Heart left ventricle (tissue), 16 donors: ENCODE measurements around the gene ASIC4. TPM values are rescaled to one million over a fixed set of nuclear protein-coding genes. Genes with fewer than 3 reads are reported as not detected.

Source experiments
- ATAC-seq, 4 donors: fragments of 200-7000 bp; cut with Tn5 transposase; one replicate each; pipeline ENCODE4 v1.9.1; 2020 to 2022; ENCODE audit warnings: moderate library complexity in 4 of 4, mild to moderate bottlenecking in 3 of 4, moderate number of reproducible peaks in 1 of 4
- DNase-seq, 5 donors: peaks; one replicate each; pipeline ENCODE4 v3.0.0-alpha.2; 2020
- H3K27ac ChIP-seq, 12 donors: fragments of 200-600 bp; sonication (generic) in 4 of 12; one replicate each; pipeline versions ENCODE4 v1.5.0 to v1.8.0; 2016 to 2022; ENCODE audit warnings: mild to moderate bottlenecking in 2 of 12
- H3K27me3 ChIP-seq, 9 donors: fragments of 200-600 bp; sonication (generic) in 2 of 9; one replicate each; pipeline versions ENCODE4 v1.5.1 to v1.8.0; 2016 to 2022; ENCODE audit warnings: mild to moderate bottlenecking in 3 of 9
- H3K36me3 ChIP-seq, 9 donors: fragments of 200-600 bp; sonication (generic) in 2 of 9; one replicate each; pipeline versions ENCODE4 v1.5.0 to v1.8.0; 2018 to 2022; ENCODE audit warnings: mild to moderate bottlenecking in 2 of 9
- H3K4me1 ChIP-seq, 12 donors: fragments of 200-600 bp; sonication (generic) in 4 of 12; one replicate each; pipeline versions ENCODE4 v1.5.0 to v1.8.0; 2016 to 2022; ENCODE audit warnings: mild to moderate bottlenecking in 3 of 12
- H3K4me3 ChIP-seq, 12 donors: fragments of 200-600 bp; sonication (generic) in 4 of 12; one replicate each; pipeline versions ENCODE4 v1.5.0 to v1.8.0; 2017 to 2022; ENCODE audit warnings: mild to moderate bottlenecking in 9 of 12, moderate library complexity in 4 of 12
- H3K9me3 ChIP-seq, 12 donors: fragments of 200-600 bp; sonication (generic) in 4 of 12; one replicate each; pipeline versions ENCODE4 v1.5.0 to v1.8.0; 2016 to 2022; ENCODE audit warnings: mild to moderate bottlenecking in 1 of 12
- POLR2A ChIP-seq, 2 donors: fragments of 450-650 bp; IDR thresholded peaks; one replicate each; pipeline ENCODE4 v1.6.1; 2017; ENCODE audit warnings: antibody characterized with exemption in 2 of 2, mild to moderate bottlenecking in 2 of 2, moderate library complexity in 2 of 2
- WGBS, 4 donors: extraction: QIAGEN DNeasy Blood & Tissue Kit in 2 of 4; methylation state at CpG; one replicate each; pipeline versions ENCODE4 v1.1.5 to v1.1.7; 2013 to 2018; 5-methylcytosine and 5-hydroxymethylcytosine counted together
- intact Hi-C, 10 donors: fragments of 100-400 bp; cut with DNase I; formaldehyde crosslinking; loops; one replicate each; pipeline versions ENCODE4 v1.11.1 to v1.14.2; 2022
- polyA plus RNA-seq, 2 donors: library from polyadenylated mRNA; stranded (reverse); fragments of 200-250 nt; gene quantifications; one replicate each; pipeline ENCODE4 v1.2.3, GENCODE V29; 2013
- total RNA-seq, 9 donors: library from RNA; depleted of rRNA in 2 of 9; stranded (reverse); fragments of >200 nt in 2 of 9; fragmentation: NEBNext Ultra II Directional in 3 of 9; extraction: Animal tissue kit (Norgen Biotek cat#: 25700) in 3 of 9; gene quantifications; one replicate each; pipeline versions ENCODE4 v1.1.0 to v1.2.4, GENCODE V29; 2016 to 2023
- TF ChIP-seq, protein P1 (sequence below), 12 donors: fragments of 200-600 bp; sonication (generic) in 4 of 12; IDR thresholded peaks; one replicate each; pipeline versions ENCODE4 v1.5.0 to v1.8.0; 2018 to 2022; ENCODE audit warnings: antibody characterized with exemption in 12 of 12, mild to moderate bottlenecking in 5 of 12
- donor health status: ischemic (EF 13 %, LVEDD 7.1; RV severe dilation, severe dysfunction).
- donor health status: healthy with polysubstance abuse.
- donor health status: DM: no; HTN: yes; CAD: no.
- donor health status: DM: no; HTN: no; CAD: no.
- donor health status: ischemic (EF 25% LVEDD 6.9; RV normal size, moderate dysfunction).
- donor health status: ischemic (EF 25% LVEDD 5.7; RV mildly dilated, moderate dysfunction).
- donor health status: healthy.
- donor health status: DM: yes; HTN: yes; CAD: no.
- donor health status: ischemic (EF 35%, LVEDD 5.7; RV mildly dilated, moderate dysfunction).
- donor health status: nonischemic (EF 11% LVEDD 7.7; RV severe dilation, severe dysfunction).
- donor health status: DM: yes; HTN: yes; CAD: no.
- donor health status: PGD.
- donor health status: ischemic (EF 29% LVEDD 5.4; RV normal size, mild dysfunction).
- donor health status: nonischemic (EF 23%, LVEDD 6.1; RV moderate dilation, normal function).

Gene ASIC4
- total and polyA plus RNA-seq, 11 donors = 0.03 to 0.10 (median 0.08) TPM; not detected in 8

- Histone ChIP-seq H3K27ac (peak overlapping the region; percentile 94 to 100 (median 98)), H3K9me3 (no peaks in the 10 kb centered on the region), H3K4me3 (peak overlapping the region; percentile 38 to 89 (median 78)), H3K27me3 (peaks cover 0 to 34% (median 0%) of the 10 kb centered on the region in 9 donors), H3K4me1 (peaks cover 0 to 50% (median 35%) of the 10 kb centered on the region in 12 donors), H3K36me3 (peaks cover 0 to 25% (median 17%) of the 10 kb centered on the region in 9 donors)
- intact Hi-C loops = loop anchor here in 1 of 10 donors (5.0 kb wide), 1 partner anchor 33 kb away; no protein-coding TSS in a partner anchor
- TF ChIP-seq, protein P1, sequence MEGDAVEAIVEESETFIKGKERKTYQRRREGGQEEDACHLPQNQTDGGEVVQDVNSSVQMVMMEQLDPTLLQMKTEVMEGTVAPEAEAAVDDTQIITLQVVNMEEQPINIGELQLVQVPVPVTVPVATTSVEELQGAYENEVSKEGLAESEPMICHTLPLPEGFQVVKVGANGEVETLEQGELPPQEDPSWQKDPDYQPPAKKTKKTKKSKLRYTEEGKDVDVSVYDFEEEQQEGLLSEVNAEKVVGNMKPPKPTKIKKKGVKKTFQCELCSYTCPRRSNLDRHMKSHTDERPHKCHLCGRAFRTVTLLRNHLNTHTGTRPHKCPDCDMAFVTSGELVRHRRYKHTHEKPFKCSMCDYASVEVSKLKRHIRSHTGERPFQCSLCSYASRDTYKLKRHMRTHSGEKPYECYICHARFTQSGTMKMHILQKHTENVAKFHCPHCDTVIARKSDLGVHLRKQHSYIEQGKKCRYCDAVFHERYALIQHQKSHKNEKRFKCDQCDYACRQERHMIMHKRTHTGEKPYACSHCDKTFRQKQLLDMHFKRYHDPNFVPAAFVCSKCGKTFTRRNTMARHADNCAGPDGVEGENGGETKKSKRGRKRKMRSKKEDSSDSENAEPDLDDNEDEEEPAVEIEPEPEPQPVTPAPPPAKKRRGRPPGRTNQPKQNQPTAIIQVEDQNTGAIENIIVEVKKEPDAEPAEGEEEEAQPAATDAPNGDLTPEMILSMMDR (IDR thresholded peaks at IDR 0.05) = no peak
- no peak for TF ChIP-seq POLR2A (IDR thresholded peaks at IDR 0.05)
- ATAC-seq (no peak), DNase-seq (peak in 1 of 5 donors; percentile 26)
- WGBS, 4 donors = 0 to 4% (median 1%) methylated on average over 3 of the region's 3 CpGs
Measured at GRCh38 chr2:219499058-219499307, 15.3 kb upstream of the ASIC4 start.

- Histone ChIP-seq H3K4me3 (peak overlapping the region in 11 of 12 donors; percentile 38 to 89 (median 78)), H3K36me3 (peaks cover 0 to 31% (median 23%) of the 10 kb centered on the region in 9 donors), H3K9me3 (no peaks in the 10 kb centered on the region), H3K27ac (no peak overlapping the region), H3K27me3 (peaks cover 0 to 28% (median 0%) of the 10 kb centered on the region in 9 donors), H3K4me1 (peaks cover 0 to 50% (median 35%) of the 10 kb centered on the region in 12 donors)
- intact Hi-C loops = loop anchor here in 1 of 10 donors (5.0 kb wide), 1 partner anchor 33 kb away; no protein-coding TSS in a partner anchor
- no peak for ATAC-seq
- no peak for TF ChIP-seq POLR2A (IDR thresholded peaks at IDR 0.05)
- WGBS, 4 donors = 48 to 76% (median 72%) methylated on average over 1 of the region's 1 CpG
- DNase-seq = no peak
Measured at GRCh38 chr2:219499555-219499954, 14.7 kb upstream of the ASIC4 start.

DNA sequence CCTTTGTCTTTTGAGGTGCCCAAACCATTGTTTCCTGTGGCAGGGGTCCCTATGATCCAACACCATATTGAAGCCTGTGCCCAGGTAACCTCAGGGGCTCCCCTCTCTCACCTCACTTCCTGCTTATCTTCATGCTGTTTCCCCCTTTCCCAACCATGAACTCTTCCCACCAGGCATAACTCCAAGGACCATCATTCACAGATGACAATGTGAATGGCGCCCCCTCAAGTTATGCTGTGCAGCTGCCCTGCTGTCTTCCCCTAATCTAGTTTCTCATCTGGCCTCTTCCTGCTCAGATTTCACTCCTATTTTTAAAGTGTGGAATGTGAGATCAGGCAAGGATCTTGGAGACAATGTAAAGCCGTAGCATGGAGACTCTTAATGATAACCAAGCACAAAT, 14.1 kb upstream of the ASIC4 start:
- H3K4me3 ChIP-seq = no peak overlapping the region
- ATAC-seq (no peak), DNase-seq (no peak)
- H3K27me3 ChIP-seq = peaks cover 0 to 25% (median 0%) of the 10 kb centered on the region in 9 donors
- no peaks in the 10 kb centered on the region for H3K9me3 ChIP-seq
- TF ChIP-seq, protein P1 (IDR thresholded peaks at IDR 0.05) = no peak
- TF ChIP-seq POLR2A (IDR thresholded peaks at IDR 0.05) = no peak
- H3K36me3 ChIP-seq = peaks cover 0 to 37% (median 28%) of the 10 kb centered on the region in 9 donors
- H3K4me1 ChIP-seq = peaks cover 0 to 46% (median 33%) of the 10 kb centered on the region in 12 donors
- 86 to 94% (median 91%) methylated on average over 2 of the region's 2 CpGs for WGBS, 4 donors
- intact Hi-C loops = no loop called here
- H3K27ac ChIP-seq = no peak overlapping the region

DNA sequence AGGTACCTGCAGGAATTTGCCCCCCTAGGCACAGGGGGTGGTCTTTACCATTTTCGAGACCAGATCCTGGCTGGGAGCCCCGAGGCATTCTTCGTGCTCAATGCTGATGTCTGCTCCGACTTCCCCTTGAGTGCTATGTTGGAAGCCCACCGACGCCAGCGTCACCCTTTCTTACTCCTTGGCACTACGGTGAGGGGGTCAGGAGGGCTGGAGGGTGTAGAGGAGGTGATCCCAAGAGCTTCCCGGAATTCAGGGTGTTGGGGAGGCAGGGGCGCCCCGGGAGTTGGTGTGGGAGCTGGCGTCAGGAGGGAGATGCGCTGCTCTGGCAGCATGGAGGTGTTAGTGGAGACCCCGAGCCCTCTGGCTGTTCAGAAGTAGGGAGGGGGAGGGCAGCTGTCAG, 12.4 kb upstream of the ASIC4 start:
- WGBS, 4 donors = 92 to 94% (median 94%) methylated on average over 12 to 14 of the region's 14 CpGs
- TF ChIP-seq, protein P1 (IDR thresholded peaks at IDR 0.05) = no peak
- TF ChIP-seq POLR2A (IDR thresholded peaks at IDR 0.05) = no peak
- no peak for DNase-seq
- intact Hi-C loops = no loop called here
- Histone ChIP-seq H3K27ac (no peak overlapping the region), H3K4me1 (peaks cover 0 to 29% (median 22%) of the 10 kb centered on the region in 12 donors), H3K27me3 (peaks cover 0 to 9% (median 0%) of the 10 kb centered on the region in 9 donors), H3K4me3 (no peak overlapping the region), H3K36me3 (peaks cover 0 to 54% (median 40%) of the 10 kb centered on the region in 9 donors), H3K9me3 (no peaks in the 10 kb centered on the region)
- no peak for ATAC-seq

GRCh38 chr2:219502618-219503017, 11.7 kb upstream of the ASIC4 start:
- ATAC-seq = no peak
- no peak for TF ChIP-seq POLR2A (IDR thresholded peaks at IDR 0.05)
- TF ChIP-seq, protein P1 (IDR thresholded peaks at IDR 0.05) = no peak

More at GRCh38 chr2:219502618-219503017, 11.7 kb upstream of the ASIC4 start:
- DNase-seq = no peak
- H3K4me3 ChIP-seq = no peak overlapping the region
- intact Hi-C loops = no loop called here
- peaks cover 0 to 1% (median 0%) of the 10 kb centered on the region in 9 donors for H3K27me3 ChIP-seq
- H3K27ac ChIP-seq = no peak overlapping the region
- no peaks in the 10 kb centered on the region for H3K9me3 ChIP-seq
- peaks cover 0 to 58% (median 42%) of the 10 kb centered on the region in 9 donors for H3K36me3 ChIP-seq
- H3K4me1 ChIP-seq = peaks cover 0 to 27% (median 16%) of the 10 kb centered on the region in 12 donors
